Breast epithelium (tissue), 3 donors: ENCODE results near the gene AJUBA.

Experiments
- POLR2A ChIP-seq: fragments of 450-650 bp; IDR thresholded peaks from one replicate; pipeline ENCODE4 v1.6.1; 2016; ENCODE audit warnings: antibody characterized with exemption, mild to moderate bottlenecking, moderate library complexity
- POLR2AphosphoS5 ChIP-seq, 3 donors: sonication (generic); formaldehyde crosslinking; IDR thresholded peaks; one replicate each; pipeline ENCODE4 v1.6.1; 2017; ENCODE audit warnings: antibody characterized with exemption in 3 of 3
- TF ChIP-seq, protein P1 (sequence below), 3 donors: fragments of 450-650 bp; IDR thresholded peaks; one replicate each; pipeline ENCODE4 v1.5.1; 2016 to 2017; ENCODE audit warnings: antibody characterized with exemption in 3 of 3, mild to moderate bottlenecking in 3 of 3, moderate library complexity in 3 of 3

DNA sequence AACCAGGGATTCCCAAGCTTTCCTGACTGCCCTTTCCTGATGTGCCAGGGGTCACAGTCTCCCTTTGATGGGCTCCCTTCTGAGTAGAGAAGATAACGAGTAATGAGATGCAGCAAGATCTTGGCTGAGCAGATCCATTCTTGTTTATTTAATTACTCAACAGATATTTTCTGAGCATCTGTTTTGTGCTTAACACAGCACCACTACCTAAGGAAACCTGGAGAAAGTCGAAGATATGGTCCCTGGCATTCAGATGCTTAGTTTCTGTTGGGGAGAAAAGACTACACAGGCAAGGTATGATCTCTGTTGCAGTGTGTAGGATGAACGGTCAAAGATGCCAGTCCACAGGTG is 3.9 kb downstream of the AJUBA start:
- TF ChIP-seq, protein P1, sequence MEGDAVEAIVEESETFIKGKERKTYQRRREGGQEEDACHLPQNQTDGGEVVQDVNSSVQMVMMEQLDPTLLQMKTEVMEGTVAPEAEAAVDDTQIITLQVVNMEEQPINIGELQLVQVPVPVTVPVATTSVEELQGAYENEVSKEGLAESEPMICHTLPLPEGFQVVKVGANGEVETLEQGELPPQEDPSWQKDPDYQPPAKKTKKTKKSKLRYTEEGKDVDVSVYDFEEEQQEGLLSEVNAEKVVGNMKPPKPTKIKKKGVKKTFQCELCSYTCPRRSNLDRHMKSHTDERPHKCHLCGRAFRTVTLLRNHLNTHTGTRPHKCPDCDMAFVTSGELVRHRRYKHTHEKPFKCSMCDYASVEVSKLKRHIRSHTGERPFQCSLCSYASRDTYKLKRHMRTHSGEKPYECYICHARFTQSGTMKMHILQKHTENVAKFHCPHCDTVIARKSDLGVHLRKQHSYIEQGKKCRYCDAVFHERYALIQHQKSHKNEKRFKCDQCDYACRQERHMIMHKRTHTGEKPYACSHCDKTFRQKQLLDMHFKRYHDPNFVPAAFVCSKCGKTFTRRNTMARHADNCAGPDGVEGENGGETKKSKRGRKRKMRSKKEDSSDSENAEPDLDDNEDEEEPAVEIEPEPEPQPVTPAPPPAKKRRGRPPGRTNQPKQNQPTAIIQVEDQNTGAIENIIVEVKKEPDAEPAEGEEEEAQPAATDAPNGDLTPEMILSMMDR (IDR thresholded peaks at IDR 0.05): no peak
- TF ChIP-seq POLR2A: no peak
- TF ChIP-seq POLR2AphosphoS5 (IDR thresholded peaks at IDR 0.05): no peak
